GM23338 (cell line): Measurements from ENCODE around the gene EEA1. TPM values are rescaled to one million over a fixed set of nuclear protein-coding genes. Genes with fewer than 3 reads are reported as not detected.

Source experiments
- ATAC-seq: fragments of 200-7000 bp; cut with Tn5 transposase; 3 replicates; pipeline ENCODE4 v1.9.1; 2020
- DNase-seq: peaks from one replicate; pipeline ENCODE4 v3.0.0-alpha.2; 2015; ENCODE audit warnings: low spot score
- H2AFZ ChIP-seq: fragments of 200-600 bp; sonication (generic); 2 replicates; pipeline ENCODE4 v1.8.0; 2016; ENCODE audit warnings: antibody characterized with exemption, mild to moderate bottlenecking, moderate library complexity
- H3F3A ChIP-seq: fragments of 200-600 bp; sonication (generic); replicated peaks from 2 replicates; pipeline ENCODE4 v1.8.0; 2017; ENCODE audit warnings: antibody characterized with exemption, mixed run types, low read depth
- H3K27ac ChIP-seq: fragments of 200-600 bp; sonication (generic); 2 replicates; pipeline ENCODE4 v1.6.1; 2016; ENCODE audit warnings: low read depth
- H3K27me3 ChIP-seq: fragments of 200-600 bp; sonication (generic); 2 replicates; pipeline ENCODE4 v1.8.0; 2016; ENCODE audit warnings: mild to moderate bottlenecking, mixed run types, moderate library complexity; ENCODE audit not compliant: insufficient read depth
- H3K36me3 ChIP-seq: fragments of 200-600 bp; sonication (generic); 2 replicates; pipeline ENCODE4 v1.8.0; 2016; ENCODE audit warnings: mild to moderate bottlenecking; ENCODE audit not compliant: insufficient read depth
- H3K4me1 ChIP-seq: fragments of 200-600 bp; sonication (generic); 2 replicates; pipeline ENCODE4 v1.8.0; 2016; ENCODE audit warnings: mild to moderate bottlenecking, moderate library complexity; ENCODE audit not compliant: insufficient read depth
- H3K4me2 ChIP-seq: fragments of 200-600 bp; sonication (generic); 2 replicates; pipeline ENCODE4 v1.7.1; 2017; ENCODE audit warnings: mixed run types
- H3K4me3 ChIP-seq: fragments of 200-600 bp; sonication (generic); 2 replicates; pipeline ENCODE4 v1.6.1; 2016; ENCODE audit warnings: mixed run types
- H3K79me2 ChIP-seq: fragments of 200-600 bp; sonication (generic); replicated peaks from 2 replicates; pipeline ENCODE4 v1.8.0; 2017; ENCODE audit warnings: mild to moderate bottlenecking; ENCODE audit not compliant: insufficient read depth
- H3K9me2 ChIP-seq: fragments of 200-600 bp; sonication (generic); 2 replicates; pipeline ENCODE4 v1.8.0; 2017; ENCODE audit not compliant: insufficient read depth
- H4K20me1 ChIP-seq: fragments of 200-600 bp; sonication (generic); replicated peaks from 2 replicates; pipeline ENCODE4 v1.8.0; 2017; ENCODE audit warnings: mild to moderate bottlenecking; ENCODE audit not compliant: insufficient read depth
- H3K27ac Mint-ChIP-seq: 2 replicates; pipeline ENCODE4 v1.8.0; 2020; ENCODE audit warnings: inconsistent platforms, mild to moderate bottlenecking, moderate library complexity, mixed read lengths
- H3K27me3 Mint-ChIP-seq: 3 replicates; pipeline ENCODE4 v1.8.0; 2022; ENCODE audit warnings: low read depth, mild to moderate bottlenecking, moderate library complexity, mixed read lengths, inconsistent platforms; ENCODE audit not compliant: insufficient read depth, poor library complexity
- H3K36me3 Mint-ChIP-seq: 3 replicates; pipeline ENCODE4 v1.8.0; 2021; ENCODE audit warnings: low read depth, mild to moderate bottlenecking, inconsistent platforms, moderate library complexity, mixed read lengths
- H3K4me1 Mint-ChIP-seq: 3 replicates; pipeline ENCODE4 v1.8.0; 2020; ENCODE audit warnings: mild to moderate bottlenecking, inconsistent platforms, mixed read lengths
- H3K4me3 Mint-ChIP-seq: 3 replicates; pipeline ENCODE4 v1.8.0; 2021; ENCODE audit warnings: moderate library complexity, mild to moderate bottlenecking, inconsistent platforms, mixed read lengths
- H3K9me3 Mint-ChIP-seq: 3 replicates; pipeline ENCODE4 v1.8.0; 2020; ENCODE audit warnings: moderate library complexity, mild to moderate bottlenecking, inconsistent platforms, mixed read lengths
- CREB1 ChIP-seq: fragments of 250-450 bp; sonication (Bioruptor Pico); IDR thresholded peaks from 2 replicates; pipeline ENCODE4 v1.5.0; 2020; ENCODE audit warnings: low read depth, mild to moderate bottlenecking, moderate library complexity
- ETS1 ChIP-seq: IDR thresholded peaks from 2 replicates; pipeline ENCODE4 v1.6.1; 2016; ENCODE audit warnings: antibody characterized with exemption
- EZH2 ChIP-seq: fragments of 200-600 bp; sonication (generic); IDR thresholded peaks from one replicate; pipeline ENCODE4 v1.8.0; 2017; ENCODE audit warnings: antibody characterized with exemption, mild to moderate bottlenecking, low read depth; ENCODE audit not compliant: unreplicated experiment
- EZH2phosphoT487 ChIP-seq: fragments of 200-600 bp; sonication (generic); IDR thresholded peaks from one replicate; pipeline ENCODE4 v1.8.1; 2018; ENCODE audit warnings: antibody characterized with exemption; ENCODE audit not compliant: unreplicated experiment
- JUNB ChIP-seq: IDR thresholded peaks from one replicate; pipeline ENCODE4 v1.6.1; 2016; ENCODE audit warnings: antibody characterized with exemption; ENCODE audit not compliant: unreplicated experiment
- NANOG ChIP-seq: IDR thresholded peaks from 2 replicates; pipeline ENCODE4 v1.6.1; 2016; ENCODE audit warnings: antibody characterized with exemption, borderline replicate concordance
- POLR2AphosphoS5 ChIP-seq: IDR thresholded peaks from 2 replicates; pipeline ENCODE4 v1.6.1; 2016; ENCODE audit warnings: antibody characterized with exemption, low read depth
- STAT1 ChIP-seq: IDR thresholded peaks from one replicate; pipeline ENCODE4 v1.6.1; 2016; ENCODE audit warnings: antibody characterized with exemption; ENCODE audit not compliant: unreplicated experiment
- ZNF114 ChIP-seq: fragments of 250-450 bp; sonication (Bioruptor Pico); IDR thresholded peaks from 2 replicates; pipeline ENCODE4 v1.5.0; 2020; ENCODE audit warnings: mild to moderate bottlenecking, moderate library complexity
- ZNF331 ChIP-seq: fragments of 250-450 bp; sonication (Bioruptor Pico); IDR thresholded peaks from 2 replicates; pipeline ENCODE4 v1.5.0; 2020; ENCODE audit warnings: low read depth, mild to moderate bottlenecking, moderate library complexity
- polyA plus RNA-seq: library from polyadenylated mRNA; unstranded; fragments of >200 nt; fragmentation: Nextera tagmentation; extraction: Ambion mirVana; gene quantifications from 2 replicates; pipeline ENCODE4 v1.2.1, GENCODE V29; 2016
- total RNA-seq: library from RNA; depleted of rRNA; stranded (reverse); fragments of >200 nt; shearing (Covaris generic); gene quantifications from 2 replicates; pipeline ENCODE4 v1.2.3, GENCODE V29; 2014
- TF ChIP-seq, protein P1 (sequence below): IDR thresholded peaks from one replicate; pipeline ENCODE4 v1.6.1; 2018; ENCODE audit warnings: antibody characterized with exemption; ENCODE audit not compliant: unreplicated experiment
- TF ChIP-seq, protein P2 (sequence below), 2 experiments: fragments of 200-600 bp in 1 of 2; sonication (generic) in 1 of 2; conservative IDR thresholded peaks; 2 replicates each; pipeline versions ENCODE4 v1.5.1 to v1.6.1; 2016 to 2017; ENCODE audit warnings: antibody characterized with exemption in 2 of 2, low read depth in 2 of 2, mild to moderate bottlenecking in 2 of 2, moderate library complexity in 1 of 2
- TF ChIP-seq, protein P3 (sequence below): fragments of 250-450 bp; sonication (Bioruptor Pico); IDR thresholded peaks from 2 replicates; pipeline ENCODE4 v1.5.0; 2020; ENCODE audit warnings: mild to moderate bottlenecking, moderate library complexity

The EEA1 gene
- total and polyA plus RNA-seq, 2 experiments from 2014 or later: 10.0 to 41.1 TPM

GRCh38 chr12:92938018-92938417 is 8.9 kb upstream of the EEA1 start:
- Histone ChIP-seq H3K4me2 (no peak overlapping the region), H3K27me3 (no peaks in the 10 kb centered on the region), H3K79me2 (no peaks in the 10 kb centered on the region), H2AFZ (peak overlapping the region; percentile 59), H3K4me1 (peaks cover 15% of the 10 kb centered on the region), H3K27ac (no peak overlapping the region), H3F3A (no peaks in the 10 kb centered on the region), H3K36me3 (no peaks in the 10 kb centered on the region), H4K20me1 (no peaks in the 10 kb centered on the region), H3K4me3 (no peak overlapping the region), H3K9me2 (peaks cover 7% of the 10 kb centered on the region; the same call in 1 of the 2 replicates)
- no peak overlapping the region for H3K27ac Mint-ChIP-seq
- peaks cover 17% of the 10 kb centered on the region for H3K4me1 Mint-ChIP-seq
- H3K36me3 Mint-ChIP-seq: no peaks in the 10 kb centered on the region
- no peak for ATAC-seq
- DNase-seq: no peak
- H3K4me3 Mint-ChIP-seq: no peak overlapping the region
- TF ChIP-seq ZNF114 (no peak), STAT1 (no peak), CREB1 (CRISPR knock-in tag) (no peak), EZH2phosphoT487 (no peak), POLR2AphosphoS5 (no peak), ETS1 (no peak), JUNB (no peak), NANOG (no peak), ZNF331 (CRISPR knock-in tag) (no peak), EZH2 (no peak)
- TF ChIP-seq, protein P1, sequence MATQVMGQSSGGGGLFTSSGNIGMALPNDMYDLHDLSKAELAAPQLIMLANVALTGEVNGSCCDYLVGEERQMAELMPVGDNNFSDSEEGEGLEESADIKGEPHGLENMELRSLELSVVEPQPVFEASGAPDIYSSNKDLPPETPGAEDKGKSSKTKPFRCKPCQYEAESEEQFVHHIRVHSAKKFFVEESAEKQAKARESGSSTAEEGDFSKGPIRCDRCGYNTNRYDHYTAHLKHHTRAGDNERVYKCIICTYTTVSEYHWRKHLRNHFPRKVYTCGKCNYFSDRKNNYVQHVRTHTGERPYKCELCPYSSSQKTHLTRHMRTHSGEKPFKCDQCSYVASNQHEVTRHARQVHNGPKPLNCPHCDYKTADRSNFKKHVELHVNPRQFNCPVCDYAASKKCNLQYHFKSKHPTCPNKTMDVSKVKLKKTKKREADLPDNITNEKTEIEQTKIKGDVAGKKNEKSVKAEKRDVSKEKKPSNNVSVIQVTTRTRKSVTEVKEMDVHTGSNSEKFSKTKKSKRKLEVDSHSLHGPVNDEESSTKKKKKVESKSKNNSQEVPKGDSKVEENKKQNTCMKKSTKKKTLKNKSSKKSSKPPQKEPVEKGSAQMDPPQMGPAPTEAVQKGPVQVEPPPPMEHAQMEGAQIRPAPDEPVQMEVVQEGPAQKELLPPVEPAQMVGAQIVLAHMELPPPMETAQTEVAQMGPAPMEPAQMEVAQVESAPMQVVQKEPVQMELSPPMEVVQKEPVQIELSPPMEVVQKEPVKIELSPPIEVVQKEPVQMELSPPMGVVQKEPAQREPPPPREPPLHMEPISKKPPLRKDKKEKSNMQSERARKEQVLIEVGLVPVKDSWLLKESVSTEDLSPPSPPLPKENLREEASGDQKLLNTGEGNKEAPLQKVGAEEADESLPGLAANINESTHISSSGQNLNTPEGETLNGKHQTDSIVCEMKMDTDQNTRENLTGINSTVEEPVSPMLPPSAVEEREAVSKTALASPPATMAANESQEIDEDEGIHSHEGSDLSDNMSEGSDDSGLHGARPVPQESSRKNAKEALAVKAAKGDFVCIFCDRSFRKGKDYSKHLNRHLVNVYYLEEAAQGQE: no peak
- TF ChIP-seq, protein P2, sequence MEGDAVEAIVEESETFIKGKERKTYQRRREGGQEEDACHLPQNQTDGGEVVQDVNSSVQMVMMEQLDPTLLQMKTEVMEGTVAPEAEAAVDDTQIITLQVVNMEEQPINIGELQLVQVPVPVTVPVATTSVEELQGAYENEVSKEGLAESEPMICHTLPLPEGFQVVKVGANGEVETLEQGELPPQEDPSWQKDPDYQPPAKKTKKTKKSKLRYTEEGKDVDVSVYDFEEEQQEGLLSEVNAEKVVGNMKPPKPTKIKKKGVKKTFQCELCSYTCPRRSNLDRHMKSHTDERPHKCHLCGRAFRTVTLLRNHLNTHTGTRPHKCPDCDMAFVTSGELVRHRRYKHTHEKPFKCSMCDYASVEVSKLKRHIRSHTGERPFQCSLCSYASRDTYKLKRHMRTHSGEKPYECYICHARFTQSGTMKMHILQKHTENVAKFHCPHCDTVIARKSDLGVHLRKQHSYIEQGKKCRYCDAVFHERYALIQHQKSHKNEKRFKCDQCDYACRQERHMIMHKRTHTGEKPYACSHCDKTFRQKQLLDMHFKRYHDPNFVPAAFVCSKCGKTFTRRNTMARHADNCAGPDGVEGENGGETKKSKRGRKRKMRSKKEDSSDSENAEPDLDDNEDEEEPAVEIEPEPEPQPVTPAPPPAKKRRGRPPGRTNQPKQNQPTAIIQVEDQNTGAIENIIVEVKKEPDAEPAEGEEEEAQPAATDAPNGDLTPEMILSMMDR (conservative IDR thresholded peaks at IDR 0.05; ENCODE audit: low read depth in 2 of 2): no peak
- TF ChIP-seq, protein P3, sequence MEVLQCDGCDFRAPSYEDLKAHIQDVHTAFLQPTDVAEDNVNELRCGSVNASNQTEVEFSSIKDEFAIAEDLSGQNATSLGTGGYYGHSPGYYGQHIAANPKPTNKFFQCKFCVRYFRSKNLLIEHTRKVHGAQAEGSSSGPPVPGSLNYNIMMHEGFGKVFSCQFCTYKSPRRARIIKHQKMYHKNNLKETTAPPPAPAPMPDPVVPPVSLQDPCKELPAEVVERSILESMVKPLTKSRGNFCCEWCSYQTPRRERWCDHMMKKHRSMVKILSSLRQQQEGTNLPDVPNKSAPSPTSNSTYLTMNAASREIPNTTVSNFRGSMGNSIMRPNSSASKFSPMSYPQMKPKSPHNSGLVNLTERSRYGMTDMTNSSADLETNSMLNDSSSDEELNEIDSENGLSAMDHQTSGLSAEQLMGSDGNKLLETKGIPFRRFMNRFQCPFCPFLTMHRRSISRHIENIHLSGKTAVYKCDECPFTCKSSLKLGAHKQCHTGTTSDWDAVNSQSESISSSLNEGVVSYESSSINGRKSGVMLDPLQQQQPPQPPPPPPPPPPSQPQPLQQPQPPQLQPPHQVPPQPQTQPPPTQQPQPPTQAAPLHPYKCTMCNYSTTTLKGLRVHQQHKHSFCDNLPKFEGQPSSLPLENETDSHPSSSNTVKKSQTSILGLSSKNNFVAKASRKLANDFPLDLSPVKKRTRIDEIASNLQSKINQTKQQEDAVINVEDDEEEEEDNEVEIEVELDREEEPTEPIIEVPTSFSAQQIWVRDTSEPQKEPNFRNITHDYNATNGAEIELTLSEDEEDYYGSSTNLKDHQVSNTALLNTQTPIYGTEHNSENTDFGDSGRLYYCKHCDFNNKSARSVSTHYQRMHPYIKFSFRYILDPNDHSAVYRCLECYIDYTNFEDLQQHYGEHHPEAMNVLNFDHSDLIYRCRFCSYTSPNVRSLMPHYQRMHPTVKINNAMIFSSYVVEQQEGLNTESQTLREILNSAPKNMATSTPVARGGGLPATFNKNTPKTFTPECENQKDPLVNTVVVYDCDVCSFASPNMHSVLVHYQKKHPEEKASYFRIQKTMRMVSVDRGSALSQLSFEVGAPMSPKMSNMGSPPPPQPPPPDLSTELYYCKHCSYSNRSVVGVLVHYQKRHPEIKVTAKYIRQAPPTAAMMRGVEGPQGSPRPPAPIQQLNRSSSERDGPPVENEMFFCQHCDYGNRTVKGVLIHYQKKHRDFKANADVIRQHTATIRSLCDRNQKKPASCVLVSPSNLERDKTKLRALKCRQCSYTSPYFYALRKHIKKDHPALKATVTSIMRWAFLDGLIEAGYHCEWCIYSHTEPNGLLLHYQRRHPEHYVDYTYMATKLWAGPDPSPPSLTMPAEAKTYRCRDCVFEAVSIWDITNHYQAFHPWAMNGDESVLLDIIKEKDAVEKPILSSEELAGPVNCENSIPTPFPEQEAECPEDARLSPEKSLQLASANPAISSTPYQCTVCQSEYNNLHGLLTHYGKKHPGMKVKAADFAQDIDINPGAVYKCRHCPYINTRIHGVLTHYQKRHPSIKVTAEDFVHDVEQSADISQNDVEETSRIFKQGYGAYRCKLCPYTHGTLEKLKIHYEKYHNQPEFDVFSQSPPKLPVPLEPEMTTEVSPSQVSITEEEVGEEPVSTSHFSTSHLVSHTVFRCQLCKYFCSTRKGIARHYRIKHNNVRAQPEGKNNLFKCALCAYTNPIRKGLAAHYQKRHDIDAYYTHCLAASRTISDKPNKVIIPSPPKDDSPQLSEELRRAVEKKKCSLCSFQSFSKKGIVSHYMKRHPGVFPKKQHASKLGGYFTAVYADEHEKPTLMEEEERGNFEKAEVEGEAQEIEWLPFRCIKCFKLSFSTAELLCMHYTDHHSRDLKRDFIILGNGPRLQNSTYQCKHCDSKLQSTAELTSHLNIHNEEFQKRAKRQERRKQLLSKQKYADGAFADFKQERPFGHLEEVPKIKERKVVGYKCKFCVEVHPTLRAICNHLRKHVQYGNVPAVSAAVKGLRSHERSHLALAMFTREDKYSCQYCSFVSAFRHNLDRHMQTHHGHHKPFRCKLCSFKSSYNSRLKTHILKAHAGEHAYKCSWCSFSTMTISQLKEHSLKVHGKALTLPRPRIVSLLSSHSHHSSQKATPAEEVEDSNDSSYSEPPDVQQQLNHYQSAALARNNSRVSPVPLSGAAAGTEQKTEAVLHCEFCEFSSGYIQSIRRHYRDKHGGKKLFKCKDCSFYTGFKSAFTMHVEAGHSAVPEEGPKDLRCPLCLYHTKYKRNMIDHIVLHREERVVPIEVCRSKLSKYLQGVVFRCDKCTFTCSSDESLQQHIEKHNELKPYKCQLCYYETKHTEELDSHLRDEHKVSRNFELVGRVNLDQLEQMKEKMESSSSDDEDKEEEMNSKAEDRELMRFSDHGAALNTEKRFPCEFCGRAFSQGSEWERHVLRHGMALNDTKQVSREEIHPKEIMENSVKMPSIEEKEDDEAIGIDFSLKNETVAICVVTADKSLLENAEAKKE (CRISPR knock-in tag): no peak
- peaks cover 6% of the 10 kb centered on the region for H3K27me3 Mint-ChIP-seq
- no peaks in the 10 kb centered on the region for H3K9me3 Mint-ChIP-seq
